Stimulated activated CD4-positive, alpha-beta T cell treated with anti-CD3 and anti-CD28 coated beads, Interleukin-12 subunit alpha, Interleukin-12 subunit beta, amount 100 ng/mL, for 24 hours (primary cell): ENCODE data around the gene TOP2A.

Experiments
- DNase-seq, 2 experiments: peaks; one replicate each; pipeline ENCODE4 v3.0.0-alpha.2; 2020; ENCODE audit warnings: low read depth in 2 of 2

TOP2A gene

GRCh38 chr17:40361063-40361924 lies 56.4 kb downstream of the TOP2A start:
- DNase-seq, result no peak

- no peak for DNase-seq
Measured at GRCh38 chr17:40360091-40360490, 57.6 kb downstream of the TOP2A start.

- DNase-seq, result peak; percentile 75 to 92
Measured at GRCh38 chr17:40358323-40359038, 59.2 kb downstream of the TOP2A start.

- DNase-seq, result no peak
Measured at GRCh38 chr17:40356990-40357881, 60.5 kb downstream of the TOP2A start.

- no peak for DNase-seq
Measured at GRCh38 chr17:40355804-40356758, 61.6 kb downstream of the TOP2A start.

- peak; percentile 65 to 73 for DNase-seq
Measured at GRCh38 chr17:40355123-40355803, 62.4 kb downstream of the TOP2A start.

- DNase-seq, result no peak
Measured at GRCh38 chr17:40354221-40355122, 63.2 kb downstream of the TOP2A start.

GRCh38 chr17:40352779-40353394 lies 64.8 kb downstream of the TOP2A start:
- DNase-seq, result no peak

- no peak for DNase-seq
Measured at GRCh38 chr17:40352237-40352778, 65.4 kb downstream of the TOP2A start.

GRCh38 chr17:40351359-40352236 lies 66.1 kb downstream of the TOP2A start:
- no peak for DNase-seq

- no peak for DNase-seq
Measured at GRCh38 chr17:40350689-40351358, 66.9 kb downstream of the TOP2A start.

- DNase-seq, result no peak
Measured at GRCh38 chr17:40349895-40350688, 67.6 kb downstream of the TOP2A start.

GRCh38 chr17:40349477-40349894 lies 68.2 kb downstream of the TOP2A start:
- DNase-seq, result no peak

GRCh38 chr17:40348562-40349476 lies 68.9 kb downstream of the TOP2A start:
- no peak for DNase-seq

- DNase-seq, result no peak
Measured at GRCh38 chr17:40348136-40348504, 69.6 kb downstream of the TOP2A start.
